ENCODE data around the gene LDLRAP1. TPM values are rescaled to one million over a fixed set of nuclear protein-coding genes. Genes with fewer than 3 reads are reported as not detected.

Gene LDLRAP1
- total and polyA plus RNA-seq, 7 donors, result 5.6 to 12.9 (median 10.5) TPM

- 69 to 91% (median 78%) methylated on average over 5 of the region's 5 CpGs for WGBS, 3 donors
- no peaks in the 10 kb centered on the region for H3K36me3 ChIP-seq (ENCODE audit: insufficient read depth in 1 of 2, low read depth in 1 of 2)
- DNase-seq (no peak), ATAC-seq (no peak)
- TF ChIP-seq CTCF (IDR thresholded peaks at IDR 0.05), result no peak
- intact Hi-C loops (cut with DNase I), result loop anchor here (5.0 kb wide), 1 partner anchor 120 kb away; no protein-coding TSS in a partner anchor
- H3K4me1 ChIP-seq, result no peaks in the 10 kb centered on the region
- H3K4me3 ChIP-seq, result no peak overlapping the region
- H3K27ac ChIP-seq, result no peak overlapping the region
- no peaks in the 10 kb centered on the region for H3K9me3 ChIP-seq
- H3K27me3 ChIP-seq (ENCODE audit: insufficient read depth in 3 of 3, low read length in 2 of 3), result peaks cover 0 to 3% (median 0%) of the 10 kb centered on the region in 3 donors
Measured at GRCh38 chr1:25522031-25522655, 21.3 kb upstream of the LDLRAP1 start.

GRCh38 chr1:25523542-25523941, 19.9 kb upstream of the LDLRAP1 start:
- no peak overlapping the region for H3K4me3 ChIP-seq
- intact Hi-C loops (cut with DNase I), result loop anchor here (5.0 kb wide), 1 partner anchor 121 kb away; no protein-coding TSS in a partner anchor
- H3K27me3 ChIP-seq (ENCODE audit: insufficient read depth in 3 of 3, low read length in 2 of 3), result peaks cover 0 to 3% (median 0%) of the 10 kb centered on the region in 3 donors
- ATAC-seq (no peak), DNase-seq (no peak)
- no peaks in the 10 kb centered on the region for H3K9me3 ChIP-seq
- WGBS, 3 donors, result 76 to 82% (median 77%) methylated on average over 8 to 10 of the region's 10 CpGs
- no peak for TF ChIP-seq CTCF (IDR thresholded peaks at IDR 0.05)
- no peaks in the 10 kb centered on the region for H3K36me3 ChIP-seq (ENCODE audit: insufficient read depth in 1 of 2, low read depth in 1 of 2)
- H3K4me1 ChIP-seq, result no peaks in the 10 kb centered on the region
- H3K27ac ChIP-seq, result no peak overlapping the region

GRCh38 chr1:25524568-25525360, 18.6 kb upstream of the LDLRAP1 start:
- Histone ChIP-seq H3K9me3 (no peaks in the 10 kb centered on the region), H3K36me3 (ENCODE audit: insufficient read depth in 1 of 2, low read depth in 1 of 2) (no peaks in the 10 kb centered on the region), H3K27me3 (ENCODE audit: insufficient read depth in 3 of 3, low read length in 2 of 3) (peaks cover 0 to 3% (median 0%) of the 10 kb centered on the region in 3 donors), H3K4me1 (no peaks in the 10 kb centered on the region), H3K4me3 (no peak overlapping the region), H3K27ac (no peak overlapping the region)
- TF ChIP-seq CTCF (IDR thresholded peaks at IDR 0.05), result no peak
- no peak for DNase-seq
- 49 to 53% (median 49%) methylated on average over 15 of the region's 15 CpGs for WGBS, 3 donors
- no peak for ATAC-seq
- intact Hi-C loops (cut with DNase I), result loop anchor here (5.0 kb wide), 1 partner anchor 122 kb away; no protein-coding TSS in a partner anchor

GRCh38 chr1:25525361-25525688, 18.1 kb upstream of the LDLRAP1 start:
- no peak for TF ChIP-seq CTCF (IDR thresholded peaks at IDR 0.05)
- Histone ChIP-seq H3K27me3 (ENCODE audit: insufficient read depth in 3 of 3, low read length in 2 of 3) (peaks cover 0 to 3% (median 0%) of the 10 kb centered on the region in 3 donors), H3K4me3 (no peak overlapping the region), H3K9me3 (no peaks in the 10 kb centered on the region), H3K27ac (no peak overlapping the region), H3K36me3 (ENCODE audit: insufficient read depth in 1 of 2, low read depth in 1 of 2) (no peaks in the 10 kb centered on the region), H3K4me1 (no peaks in the 10 kb centered on the region)
- 83 to 89% (median 87%) methylated on average over 4 of the region's 4 CpGs for WGBS, 3 donors
- intact Hi-C loops (cut with DNase I), result no loop called here
- no peak for DNase-seq
- ATAC-seq, result no peak
